SU-DHL-6 (cell line): Measurements from ENCODE around the gene DCXR.

Source experiments
- H2AFZ ChIP-seq: fragments of 200-600 bp; sonication (generic); 2 replicates; pipeline ENCODE4 v1.6.1; 2014; ENCODE audit warnings: low read depth, mild to moderate bottlenecking, moderate library complexity, mixed read lengths, antibody characterized with exemption, low read length; ENCODE audit not compliant: severe bottlenecking
- H3F3A ChIP-seq: fragments of 200-600 bp; shearing (Covaris generic); 2 replicates; pipeline ENCODE4 v1.6.0; 2016; ENCODE audit warnings: antibody characterized with exemption, mild to moderate bottlenecking; ENCODE audit not compliant: insufficient read depth
- H3K27ac ChIP-seq: fragments of 200-600 bp; sonication (generic); 2 replicates; pipeline ENCODE4 v1.5.1; 2016; ENCODE audit warnings: low read depth, mild to moderate bottlenecking, low read length, moderate library complexity, mixed read lengths
- H3K27me3 ChIP-seq: fragments of 200-600 bp; sonication (generic), shearing (Covaris generic); 2 replicates; pipeline ENCODE4 v1.6.0; 2014; ENCODE audit warnings: mild to moderate bottlenecking, low read length
- H3K36me3 ChIP-seq: fragments of 200-600 bp; sonication (generic); 2 replicates; pipeline ENCODE4 v1.6.1; 2014; ENCODE audit warnings: mild to moderate bottlenecking, low read length, mixed read lengths
- H3K4me2 ChIP-seq: fragments of 300-600, 200-600 bp; shearing (Covaris generic), sonication (generic); 2 replicates; pipeline ENCODE4 v1.6.0; 2014; ENCODE audit warnings: low read length, low read depth, mild to moderate bottlenecking; ENCODE audit not compliant: poor library complexity, severe bottlenecking
- H3K4me3 ChIP-seq: fragments of 200-600 bp; sonication (generic); 2 replicates; pipeline ENCODE4 v1.5.1; 2014; ENCODE audit warnings: antibody characterized with exemption, low read length, mild to moderate bottlenecking, mixed read lengths; ENCODE audit not compliant: insufficient read depth, poor library complexity, severe bottlenecking
- H3K79me2 ChIP-seq: fragments of 200-600 bp; sonication (generic); 2 replicates; pipeline ENCODE4 v1.6.1; 2014; ENCODE audit warnings: mild to moderate bottlenecking, low read length, moderate library complexity; ENCODE audit not compliant: insufficient read depth
- H3K9ac ChIP-seq: fragments of 200-600 bp; sonication (generic); 2 replicates; pipeline ENCODE4 v1.7.0; 2014; ENCODE audit warnings: mild to moderate bottlenecking, low read length
- H3K9me2 ChIP-seq: fragments of 200-600 bp; sonication (generic); replicated peaks from 2 replicates; pipeline ENCODE4 v1.6.1; 2014; ENCODE audit warnings: low read length; ENCODE audit not compliant: insufficient read depth
- H3K9me3 ChIP-seq: fragments of 200-600 bp; sonication (generic); 2 replicates; pipeline ENCODE4 v1.6.1; 2014; ENCODE audit warnings: low read length, mixed read lengths; ENCODE audit not compliant: insufficient read depth
- H4K20me1 ChIP-seq: fragments of 200-600 bp; sonication (generic); 2 replicates; pipeline ENCODE4 v1.6.1; 2014; ENCODE audit warnings: low read depth, mild to moderate bottlenecking, antibody characterized with exemption, low read length, moderate library complexity, mixed read lengths
- CTCF ChIP-seq: fragments of 200-600 bp; sonication (generic); IDR thresholded peaks from one replicate; pipeline ENCODE4 v1.5.1; 2017; ENCODE audit warnings: antibody characterized with exemption, mild to moderate bottlenecking, low read length, moderate library complexity; ENCODE audit not compliant: insufficient read depth, poor library complexity, severe bottlenecking
- EZH2phosphoT487 ChIP-seq: fragments of 200-600 bp; sonication (generic), shearing (Covaris generic); conservative IDR thresholded peaks from 2 replicates; pipeline ENCODE4 v1.6.1; 2018; ENCODE audit warnings: mild to moderate bottlenecking, antibody characterized with exemption, low read length, moderate library complexity, mixed read lengths

Gene DCXR

GRCh38 chr17:82018989-82019689 is 18.4 kb downstream of the DCXR start:
- Histone ChIP-seq H3K4me3 (no peak overlapping the region), H3K79me2 (peaks cover 22% of the 10 kb centered on the region), H4K20me1 (no peaks in the 10 kb centered on the region), H3K9ac (no peak overlapping the region), H3K27me3 (no peaks in the 10 kb centered on the region), H3K27ac (no peak overlapping the region), H3K9me3 (no peaks in the 10 kb centered on the region), H3K36me3 (no peaks in the 10 kb centered on the region), H3K9me2 (no peaks in the 10 kb centered on the region), H2AFZ (no peak overlapping the region), H3K4me2 (no peak overlapping the region), H3F3A (0 out of 2 replicates have a peak, but pooled peaks cover 6% of the 10 kb centered on the region)
- no peak for TF ChIP-seq CTCF
- TF ChIP-seq EZH2phosphoT487 = no peak

GRCh38 chr17:82018152-82018988 is 19.1 kb downstream of the DCXR start:
- Histone ChIP-seq H3K9me2 (no peaks in the 10 kb centered on the region), H3K36me3 (no peaks in the 10 kb centered on the region), H3K79me2 (peaks cover 15% of the 10 kb centered on the region), H3K27me3 (no peaks in the 10 kb centered on the region), H3K4me3 (no peak overlapping the region), H2AFZ (no peak overlapping the region), H3F3A (0 out of 2 replicates have a peak, but pooled peaks cover 6% of the 10 kb centered on the region), H3K4me2 (no peak overlapping the region), H4K20me1 (no peaks in the 10 kb centered on the region), H3K9ac (no peak overlapping the region), H3K9me3 (no peaks in the 10 kb centered on the region), H3K27ac (no peak overlapping the region)
- no peak for TF ChIP-seq CTCF
- TF ChIP-seq EZH2phosphoT487 = no peak

- Histone ChIP-seq H3K79me2 (peaks cover 15% of the 10 kb centered on the region), H2AFZ (no peak overlapping the region), H3K36me3 (no peaks in the 10 kb centered on the region), H3K4me3 (no peak overlapping the region), H3K9ac (no peak overlapping the region), H3K9me3 (no peaks in the 10 kb centered on the region), H3K27ac (peak overlapping the region; percentile 24), H3F3A (0 out of 2 replicates have a peak, but pooled peaks cover 6% of the 10 kb centered on the region), H3K9me2 (no peaks in the 10 kb centered on the region), H3K4me2 (no peak overlapping the region), H4K20me1 (no peaks in the 10 kb centered on the region), H3K27me3 (no peaks in the 10 kb centered on the region)
- no peak for TF ChIP-seq CTCF
- no peak for TF ChIP-seq EZH2phosphoT487
Measured at GRCh38 chr17:82017612-82018151, 19.8 kb downstream of the DCXR start.
